GM06990 (cell line): ENCODE results near the gene TMEM151A.

Experiments
- DNase-seq: peaks from one replicate; pipeline ENCODE4 v3.0.0-alpha.2; 2011; ENCODE audit not compliant: insufficient read length; ENCODE audit errors: extremely low read depth
- H3K27me3 ChIP-seq: replicated peaks from 2 replicates; pipeline ENCODE4 v1.6.0; 2011; ENCODE audit warnings: low read length; ENCODE audit not compliant: control insufficient read depth, insufficient read depth
- H3K36me3 ChIP-seq: 2 replicates; pipeline ENCODE4 v1.5.1; 2011; ENCODE audit warnings: low read length; ENCODE audit not compliant: control insufficient read depth, insufficient read depth
- H3K4me3 ChIP-seq: replicated peaks from 2 replicates; pipeline ENCODE4 v1.5.1; 2011; ENCODE audit warnings: low read depth, mild to moderate bottlenecking, control low read depth, low read length
- TF ChIP-seq, protein P1 (sequence below): IDR thresholded peaks from 2 replicates; pipeline ENCODE4 v1.5.1; 2011; ENCODE audit warnings: low read length, control low read depth, mild to moderate bottlenecking, inconsistent platforms; ENCODE audit not compliant: insufficient read depth, poor library complexity, severe bottlenecking

Gene TMEM151A

DNA sequence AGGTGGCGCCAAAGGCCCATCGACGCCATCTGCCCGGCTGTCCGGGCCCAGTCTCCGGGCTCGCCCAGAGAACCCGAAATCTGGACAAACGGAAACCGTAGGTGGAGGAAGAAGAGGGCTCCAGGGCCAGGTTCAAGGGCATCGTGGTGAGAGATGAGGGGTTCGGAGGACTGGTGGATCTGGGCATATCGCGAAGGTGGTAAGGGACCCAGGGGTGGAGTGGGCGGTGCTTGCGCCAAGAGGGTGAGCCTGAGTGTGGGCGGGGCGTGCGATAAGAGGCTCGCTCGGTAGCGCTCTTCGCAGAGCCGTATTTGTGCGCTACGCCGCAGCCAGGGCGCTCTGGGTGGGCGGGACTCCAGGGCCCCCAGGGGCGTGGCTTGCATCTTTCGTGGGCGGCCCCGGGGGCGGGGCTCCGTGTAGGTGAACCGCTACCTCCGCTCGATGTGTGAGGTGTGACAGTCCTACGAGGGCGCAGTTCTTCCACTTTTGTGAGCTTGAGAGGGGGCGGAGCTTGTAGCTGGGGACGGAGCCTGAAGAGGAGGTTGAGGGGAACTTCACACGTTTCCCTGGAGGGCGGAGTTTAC lies 20.4 kb downstream of the TMEM151A start:
- H3K27me3 ChIP-seq: no peaks in the 10 kb centered on the region; the same call in 1 of the 2 replicates
- DNase-seq: peak; percentile 94
- TF ChIP-seq, protein P1, sequence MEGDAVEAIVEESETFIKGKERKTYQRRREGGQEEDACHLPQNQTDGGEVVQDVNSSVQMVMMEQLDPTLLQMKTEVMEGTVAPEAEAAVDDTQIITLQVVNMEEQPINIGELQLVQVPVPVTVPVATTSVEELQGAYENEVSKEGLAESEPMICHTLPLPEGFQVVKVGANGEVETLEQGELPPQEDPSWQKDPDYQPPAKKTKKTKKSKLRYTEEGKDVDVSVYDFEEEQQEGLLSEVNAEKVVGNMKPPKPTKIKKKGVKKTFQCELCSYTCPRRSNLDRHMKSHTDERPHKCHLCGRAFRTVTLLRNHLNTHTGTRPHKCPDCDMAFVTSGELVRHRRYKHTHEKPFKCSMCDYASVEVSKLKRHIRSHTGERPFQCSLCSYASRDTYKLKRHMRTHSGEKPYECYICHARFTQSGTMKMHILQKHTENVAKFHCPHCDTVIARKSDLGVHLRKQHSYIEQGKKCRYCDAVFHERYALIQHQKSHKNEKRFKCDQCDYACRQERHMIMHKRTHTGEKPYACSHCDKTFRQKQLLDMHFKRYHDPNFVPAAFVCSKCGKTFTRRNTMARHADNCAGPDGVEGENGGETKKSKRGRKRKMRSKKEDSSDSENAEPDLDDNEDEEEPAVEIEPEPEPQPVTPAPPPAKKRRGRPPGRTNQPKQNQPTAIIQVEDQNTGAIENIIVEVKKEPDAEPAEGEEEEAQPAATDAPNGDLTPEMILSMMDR: peak; percentile 95
- peak overlapping the region; percentile 67 for H3K4me3 ChIP-seq
- no peaks in the 10 kb centered on the region for H3K36me3 ChIP-seq

DNA sequence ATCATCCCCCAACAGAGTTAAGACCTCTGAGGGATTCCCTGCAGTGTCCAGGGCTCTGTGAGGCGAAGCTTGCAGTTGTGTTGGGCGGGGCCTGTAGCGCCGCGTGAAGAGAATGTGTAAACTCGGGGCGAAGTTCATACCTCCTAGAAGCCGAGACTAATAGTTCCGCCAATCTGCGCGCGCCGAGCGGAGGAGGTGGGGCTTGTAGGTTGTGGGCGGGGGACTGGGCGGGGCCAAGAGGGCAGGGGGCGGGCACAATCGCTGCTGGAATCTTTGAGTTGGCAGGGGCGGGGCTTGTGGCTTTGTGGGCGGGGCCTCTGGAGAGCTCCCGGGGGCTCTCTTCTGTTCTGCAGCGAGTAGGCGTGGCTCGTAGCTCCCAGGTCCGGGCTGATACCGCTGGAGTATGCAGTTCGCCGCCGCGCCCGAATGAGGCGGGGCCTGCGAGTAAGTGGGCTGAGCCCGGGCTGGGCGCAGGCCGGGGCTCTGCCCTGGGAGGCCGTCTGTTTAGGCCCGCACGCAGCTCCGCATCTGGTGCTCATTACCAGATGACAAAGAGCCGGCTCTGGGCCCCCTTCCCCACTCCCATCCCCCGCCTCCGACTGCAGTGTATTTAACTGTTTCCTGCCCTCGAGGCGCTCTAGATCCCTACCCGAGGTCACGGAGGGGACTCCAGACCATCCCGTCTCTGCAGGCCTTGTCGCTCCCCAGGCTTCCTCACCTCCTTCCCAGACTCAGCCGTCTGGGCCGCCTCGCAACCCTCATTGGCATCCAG lies 21.0 kb downstream of the TMEM151A start:
- H3K27me3 ChIP-seq: no peaks in the 10 kb centered on the region; the same call in 1 of the 2 replicates
- peak overlapping the region; percentile 67 for H3K4me3 ChIP-seq
- no peaks in the 10 kb centered on the region for H3K36me3 ChIP-seq
- TF ChIP-seq, protein P1: no peak
- peak; percentile 92 for DNase-seq

DNA sequence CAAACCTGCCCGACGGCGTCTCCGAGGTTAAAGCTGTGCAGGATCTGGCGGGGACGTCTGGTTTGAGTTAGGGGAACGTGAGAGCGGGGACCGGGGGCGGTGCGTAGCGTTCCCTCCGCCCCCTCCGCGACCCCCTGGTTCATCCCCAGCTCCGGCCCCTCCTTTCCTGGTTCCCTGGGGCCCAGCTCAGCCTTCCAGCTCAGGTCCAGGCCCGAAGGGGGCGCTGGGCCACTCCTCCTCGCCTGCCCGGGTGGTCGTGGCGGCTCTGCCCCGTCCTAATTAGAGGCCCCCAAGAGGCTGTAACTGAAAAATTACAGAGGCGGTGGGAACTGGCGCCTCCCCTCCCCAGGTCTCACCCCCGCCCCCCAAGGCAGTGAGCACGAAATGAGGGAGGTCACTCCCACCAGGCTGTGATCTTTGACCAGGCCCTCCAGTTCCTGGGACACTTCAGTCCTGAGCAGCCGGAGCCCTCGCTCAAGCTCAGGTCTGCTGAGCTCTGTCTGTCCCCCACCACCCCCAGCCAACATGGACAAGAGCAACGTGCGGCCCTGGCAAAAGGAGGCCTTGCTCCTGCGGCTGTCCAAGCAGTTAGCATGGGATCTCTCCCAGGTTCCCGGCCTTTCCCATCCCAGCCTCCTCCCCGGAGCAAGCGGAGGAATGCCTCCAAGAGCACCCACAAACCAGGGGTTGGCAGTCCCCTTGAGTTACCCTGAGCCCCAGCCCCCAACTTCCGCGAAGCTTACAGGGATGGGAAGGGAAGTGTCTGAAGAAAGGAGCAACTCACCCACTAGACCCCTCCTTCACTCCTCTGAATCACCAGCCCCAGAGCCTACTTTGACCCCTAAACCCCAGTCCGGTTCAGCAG lies 21.9 kb downstream of the TMEM151A start:
- H3K27me3 ChIP-seq: no peaks in the 10 kb centered on the region; the same call in 1 of the 2 replicates
- H3K36me3 ChIP-seq: no peaks in the 10 kb centered on the region
- H3K4me3 ChIP-seq: no peak overlapping the region; the same call in 1 of the 2 replicates
- DNase-seq: no peak
- TF ChIP-seq, protein P1: no peak

DNA sequence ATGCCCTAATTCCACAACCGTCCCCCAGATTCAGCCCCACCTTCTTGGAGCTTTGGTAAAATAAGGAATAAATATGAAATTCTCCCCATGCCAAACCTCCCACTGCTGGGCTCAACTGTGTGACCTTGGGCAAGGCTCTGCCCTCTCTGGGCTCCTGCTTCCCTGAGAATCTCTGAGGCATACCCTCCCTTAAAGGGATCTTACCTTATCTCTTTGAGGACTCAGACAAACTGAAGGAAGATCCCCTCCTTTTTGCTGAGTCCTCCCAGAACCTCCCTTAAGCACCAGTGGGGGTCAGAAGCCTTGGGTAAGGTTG lies 22.4 kb downstream of the TMEM151A start:
- TF ChIP-seq, protein P1: no peak
- Histone ChIP-seq H3K4me3 (no peak overlapping the region), H3K36me3 (no peaks in the 10 kb centered on the region), H3K27me3 (no peaks in the 10 kb centered on the region; the same call in 1 of the 2 replicates)
- no peak for DNase-seq

DNA sequence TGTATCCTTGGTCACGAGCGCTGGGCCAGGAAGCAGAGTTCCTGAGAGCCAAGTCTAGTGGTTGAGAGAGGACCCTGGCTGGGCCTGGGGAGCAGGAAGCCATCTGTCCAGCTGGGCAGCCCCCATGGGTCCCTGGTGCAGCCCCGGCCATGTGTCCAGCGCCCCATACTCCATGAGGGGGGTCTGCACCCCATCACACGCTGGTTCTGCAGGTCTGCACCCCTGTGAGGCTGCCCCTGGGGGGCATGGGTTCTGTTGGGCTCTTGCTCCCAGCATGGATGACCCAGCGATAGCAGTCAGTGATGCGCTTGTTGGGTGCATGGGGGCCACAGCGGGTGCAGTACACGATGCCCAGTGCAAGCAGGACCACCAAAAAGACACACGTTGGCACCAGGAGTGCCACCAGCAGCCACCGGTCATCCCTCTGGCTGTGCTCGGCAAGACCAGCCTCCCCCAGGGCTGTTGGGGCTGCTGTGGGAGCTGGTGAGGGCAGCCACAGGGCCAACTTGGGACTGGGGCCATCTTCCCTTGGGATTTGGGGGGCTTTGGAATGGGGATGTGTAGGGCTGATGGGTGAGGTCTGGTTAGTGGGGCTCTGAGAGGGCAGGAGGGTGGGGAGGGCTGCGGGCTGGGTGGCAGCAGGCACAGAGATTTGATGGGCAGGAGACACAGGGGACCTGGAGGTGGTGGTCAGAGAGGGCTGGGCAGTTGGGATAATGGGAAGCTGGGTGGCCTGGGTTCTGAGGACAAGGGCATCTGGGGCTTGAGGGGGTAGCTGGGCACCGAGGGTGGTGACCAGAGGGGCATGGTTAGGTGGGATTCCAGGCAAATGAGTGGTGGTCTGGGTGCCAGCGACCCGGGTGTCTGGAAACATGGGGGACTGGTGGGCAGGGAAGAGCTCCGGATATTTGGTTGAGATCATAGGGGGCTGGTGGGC lies 23.1 kb downstream of the TMEM151A start:
- TF ChIP-seq, protein P1: no peak
- Histone ChIP-seq H3K27me3 (no peaks in the 10 kb centered on the region; the same call in 1 of the 2 replicates), H3K4me3 (no peak overlapping the region), H3K36me3 (no peaks in the 10 kb centered on the region)
- DNase-seq: no peak
